ENCODE results near the gene LOXL4. TPM values are rescaled to one million over a fixed set of nuclear protein-coding genes. Genes with fewer than 3 reads are reported as not detected.

LOXL4 gene
- total RNA-seq, 1 donor from 2014 or later, result 2.9 TPM

DNA sequence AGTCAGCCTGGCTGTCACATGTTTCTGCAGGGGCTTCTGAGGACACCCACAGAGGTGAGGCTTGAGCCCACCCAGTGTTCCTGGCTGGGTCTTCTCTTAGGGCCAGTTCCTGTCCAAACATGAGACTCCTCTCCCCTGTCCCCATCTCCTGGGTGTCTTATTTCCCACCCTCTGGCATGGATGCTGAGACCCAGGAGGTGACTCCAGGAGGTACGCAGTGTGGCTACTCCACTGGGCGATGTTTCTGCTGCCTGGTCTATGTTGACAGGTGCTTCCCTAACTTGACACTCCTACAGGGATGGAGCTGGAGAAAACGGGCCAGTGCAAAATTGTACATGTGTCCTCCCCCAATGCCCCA is 26.3 kb upstream of the LOXL4 start:
- no peak overlapping the region for H3K4me3 Mint-ChIP-seq (ENCODE audit: unreplicated experiment)
- H3K36me3 Mint-ChIP-seq (ENCODE audit: unreplicated experiment), result no peaks in the 10 kb centered on the region
- peaks cover 43% of the 10 kb centered on the region for H3K4me1 Mint-ChIP-seq (ENCODE audit: unreplicated experiment)
- no peaks in the 10 kb centered on the region for H3K9me3 Mint-ChIP-seq (ENCODE audit: unreplicated experiment)
- H3K27me3 Mint-ChIP-seq (ENCODE audit: unreplicated experiment), result peaks cover 32% of the 10 kb centered on the region
- H3K27ac Mint-ChIP-seq (ENCODE audit: unreplicated experiment), result no peak overlapping the region
- no peak for DNase-seq (ENCODE audit: extremely low spot score, unreplicated experiment)
- TF ChIP-seq, protein P1, sequence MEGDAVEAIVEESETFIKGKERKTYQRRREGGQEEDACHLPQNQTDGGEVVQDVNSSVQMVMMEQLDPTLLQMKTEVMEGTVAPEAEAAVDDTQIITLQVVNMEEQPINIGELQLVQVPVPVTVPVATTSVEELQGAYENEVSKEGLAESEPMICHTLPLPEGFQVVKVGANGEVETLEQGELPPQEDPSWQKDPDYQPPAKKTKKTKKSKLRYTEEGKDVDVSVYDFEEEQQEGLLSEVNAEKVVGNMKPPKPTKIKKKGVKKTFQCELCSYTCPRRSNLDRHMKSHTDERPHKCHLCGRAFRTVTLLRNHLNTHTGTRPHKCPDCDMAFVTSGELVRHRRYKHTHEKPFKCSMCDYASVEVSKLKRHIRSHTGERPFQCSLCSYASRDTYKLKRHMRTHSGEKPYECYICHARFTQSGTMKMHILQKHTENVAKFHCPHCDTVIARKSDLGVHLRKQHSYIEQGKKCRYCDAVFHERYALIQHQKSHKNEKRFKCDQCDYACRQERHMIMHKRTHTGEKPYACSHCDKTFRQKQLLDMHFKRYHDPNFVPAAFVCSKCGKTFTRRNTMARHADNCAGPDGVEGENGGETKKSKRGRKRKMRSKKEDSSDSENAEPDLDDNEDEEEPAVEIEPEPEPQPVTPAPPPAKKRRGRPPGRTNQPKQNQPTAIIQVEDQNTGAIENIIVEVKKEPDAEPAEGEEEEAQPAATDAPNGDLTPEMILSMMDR (IDR thresholded peaks at IDR 0.05), result no peak

DNA sequence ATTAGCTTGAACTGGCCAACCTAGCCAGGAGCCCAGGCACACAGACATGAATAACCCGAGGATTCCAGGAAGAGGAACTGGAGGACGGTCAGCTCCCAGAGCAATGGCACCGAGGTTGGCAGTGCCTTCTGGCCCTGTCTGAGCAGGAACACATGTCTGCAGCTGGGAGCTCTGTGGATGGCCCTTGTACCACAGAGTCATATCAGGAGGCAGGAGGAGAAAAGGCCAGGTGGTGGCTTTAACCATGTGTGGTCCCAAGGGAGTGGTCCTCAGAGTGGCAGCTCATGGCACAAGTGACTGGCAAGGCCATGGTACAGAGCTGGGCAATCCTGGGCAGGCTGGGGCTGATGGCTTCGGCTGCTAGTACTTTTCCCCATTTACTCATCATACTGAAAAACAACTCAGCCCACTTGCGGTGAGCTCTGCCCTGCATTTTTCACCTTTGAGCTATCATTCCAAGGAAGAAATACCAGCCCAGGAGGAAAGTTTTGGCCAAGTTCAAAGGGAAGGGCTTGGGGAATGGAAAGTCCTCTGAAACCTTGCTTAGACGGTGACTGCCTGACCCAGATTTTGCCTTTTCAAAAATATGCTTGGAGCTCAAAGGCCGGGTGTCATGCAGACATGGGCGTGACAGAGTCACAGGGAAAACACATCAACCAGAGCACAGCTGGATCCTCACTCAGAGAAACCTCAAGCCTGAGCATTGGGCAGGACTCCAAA is 25.7 kb upstream of the LOXL4 start:
- DNase-seq (ENCODE audit: extremely low spot score, unreplicated experiment), result no peak

DNA sequence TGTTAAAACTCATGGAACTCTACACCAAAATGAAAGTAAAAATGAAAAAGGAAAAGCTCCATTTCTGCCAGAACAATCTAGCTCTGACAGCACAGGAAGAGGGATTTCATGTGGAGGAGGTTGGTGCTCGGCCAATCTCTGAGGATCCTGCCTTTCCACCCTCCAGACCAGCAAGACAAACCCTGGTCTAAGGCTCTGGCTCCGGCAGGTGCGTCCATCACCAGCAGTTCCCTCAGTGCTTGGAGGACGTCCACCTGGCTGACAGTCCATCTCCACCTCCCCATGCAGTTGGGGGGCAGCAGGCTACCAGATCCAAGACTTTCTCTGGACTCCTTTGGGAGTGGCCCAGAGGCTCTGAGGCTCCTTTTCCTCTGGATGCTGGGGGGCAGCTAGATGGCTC is 25.0 kb upstream of the LOXL4 start:
- DNase-seq (ENCODE audit: extremely low spot score, unreplicated experiment), result no peak
- Mint-ChIP-seq H3K27me3 (ENCODE audit: unreplicated experiment) (peaks cover 31% of the 10 kb centered on the region), H3K36me3 (ENCODE audit: unreplicated experiment) (no peaks in the 10 kb centered on the region), H3K4me3 (ENCODE audit: unreplicated experiment) (no peak overlapping the region), H3K4me1 (ENCODE audit: unreplicated experiment) (peaks cover 43% of the 10 kb centered on the region), H3K27ac (ENCODE audit: unreplicated experiment) (peak overlapping the region; percentile 60), H3K9me3 (ENCODE audit: unreplicated experiment) (no peaks in the 10 kb centered on the region)
- TF ChIP-seq, protein P1 (IDR thresholded peaks at IDR 0.05), result no peak

More for the DNA sequence above, 25.7 kb upstream of the LOXL4 start:
- TF ChIP-seq, protein P1 (IDR thresholded peaks at IDR 0.05), result no peak
- Mint-ChIP-seq H3K4me1 (ENCODE audit: unreplicated experiment) (peaks cover 43% of the 10 kb centered on the region), H3K27ac (ENCODE audit: unreplicated experiment) (peak overlapping the region; percentile 60), H3K9me3 (ENCODE audit: unreplicated experiment) (no peaks in the 10 kb centered on the region), H3K27me3 (ENCODE audit: unreplicated experiment) (peaks cover 32% of the 10 kb centered on the region), H3K4me3 (ENCODE audit: unreplicated experiment) (no peak overlapping the region), H3K36me3 (ENCODE audit: unreplicated experiment) (no peaks in the 10 kb centered on the region)

DNA sequence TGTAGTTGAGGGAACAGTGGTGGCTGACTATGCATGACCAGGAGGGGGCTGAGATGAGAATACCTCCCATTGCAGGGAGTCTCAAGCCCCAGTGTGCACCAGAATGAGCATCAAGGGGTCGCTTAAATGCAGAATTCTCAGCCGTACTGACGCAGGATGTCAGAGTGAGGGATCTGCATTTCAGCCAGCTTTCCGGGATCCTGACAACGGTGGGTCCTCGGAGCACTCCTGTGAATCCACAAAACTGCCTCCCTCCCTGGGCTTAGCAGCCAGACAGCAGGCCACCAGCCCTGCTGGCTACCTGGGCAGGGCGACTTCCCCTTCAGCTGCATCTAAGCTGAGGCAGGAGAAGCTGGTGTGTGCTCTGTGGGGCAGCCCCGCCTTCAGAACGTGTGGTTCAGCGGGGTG is 21.8 kb upstream of the LOXL4 start:
- Mint-ChIP-seq H3K9me3 (ENCODE audit: unreplicated experiment) (no peaks in the 10 kb centered on the region), H3K27ac (ENCODE audit: unreplicated experiment) (no peak overlapping the region), H3K4me3 (ENCODE audit: unreplicated experiment) (no peak overlapping the region), H3K4me1 (ENCODE audit: unreplicated experiment) (peaks cover 20% of the 10 kb centered on the region), H3K36me3 (ENCODE audit: unreplicated experiment) (no peaks in the 10 kb centered on the region), H3K27me3 (ENCODE audit: unreplicated experiment) (peaks cover 27% of the 10 kb centered on the region)
- DNase-seq (ENCODE audit: extremely low spot score, unreplicated experiment), result no peak
- TF ChIP-seq, protein P1 (IDR thresholded peaks at IDR 0.05), result no peak

DNA sequence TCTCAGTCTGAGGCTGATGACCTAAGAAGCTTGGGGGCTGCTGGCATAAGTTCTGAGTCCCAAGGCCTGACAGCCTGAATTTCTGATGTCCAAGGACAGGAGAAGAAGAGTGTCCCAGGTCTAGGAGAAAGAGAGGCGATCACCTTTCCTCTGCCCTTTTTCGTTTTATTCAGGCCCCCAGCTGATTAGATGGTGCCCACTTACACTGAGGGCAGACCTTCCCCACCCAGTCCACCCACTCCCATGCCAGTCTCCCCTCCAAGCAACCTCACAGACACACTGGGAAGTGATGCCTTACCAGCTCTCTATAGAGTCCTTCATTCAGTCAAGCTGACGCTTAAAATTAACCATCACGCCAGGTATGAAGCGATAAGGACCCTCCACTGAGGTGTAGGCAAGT is 19.3 kb upstream of the LOXL4 start:
- H3K36me3 Mint-ChIP-seq (ENCODE audit: unreplicated experiment), result no peaks in the 10 kb centered on the region
- TF ChIP-seq, protein P1 (IDR thresholded peaks at IDR 0.05), result no peak
- no peak overlapping the region for H3K27ac Mint-ChIP-seq (ENCODE audit: unreplicated experiment)
- DNase-seq (ENCODE audit: extremely low spot score, unreplicated experiment), result no peak
- peaks cover 41% of the 10 kb centered on the region for H3K27me3 Mint-ChIP-seq (ENCODE audit: unreplicated experiment)
- no peaks in the 10 kb centered on the region for H3K9me3 Mint-ChIP-seq (ENCODE audit: unreplicated experiment)
- no peak overlapping the region for H3K4me3 Mint-ChIP-seq (ENCODE audit: unreplicated experiment)
- peaks cover 1% of the 10 kb centered on the region for H3K4me1 Mint-ChIP-seq (ENCODE audit: unreplicated experiment)
